Measurements from ENCODE around the gene PSMB10. TPM values are rescaled to one million over a fixed set of nuclear protein-coding genes. Genes with fewer than 3 reads are reported as not detected.

PSMB10 gene
- total RNA-seq, 1 donor from 2014 or later, result 218 TPM

GRCh38 chr16:67909056-67909742 is 27.5 kb downstream of the PSMB10 start:
- no peak for DNase-seq (ENCODE audit: low spot score)
- H3K36me3 Mint-ChIP-seq (ENCODE audit: low read depth), result peaks cover 26% of the 10 kb centered on the region
- intact Hi-C loops (cut with micrococcal nuclease), result no loop called here
- H3K9me3 Mint-ChIP-seq, result no peaks in the 10 kb centered on the region
- peak overlapping the region; percentile 89 for H3K27ac Mint-ChIP-seq
- H3K4me3 Mint-ChIP-seq, result no peak overlapping the region
- H3K4me1 Mint-ChIP-seq (ENCODE audit: low read depth), result peaks cover 24% of the 10 kb centered on the region
- H3K27me3 Mint-ChIP-seq (ENCODE audit: insufficient read depth), result no peaks in the 10 kb centered on the region

GRCh38 chr16:67907397-67908180 is 29.1 kb downstream of the PSMB10 start:
- Mint-ChIP-seq H3K4me1 (ENCODE audit: low read depth) (peaks cover 24% of the 10 kb centered on the region), H3K36me3 (ENCODE audit: low read depth) (peaks cover 32% of the 10 kb centered on the region), H3K4me3 (no peak overlapping the region), H3K27ac (peak overlapping the region; percentile 40), H3K9me3 (no peaks in the 10 kb centered on the region), H3K27me3 (ENCODE audit: insufficient read depth) (no peaks in the 10 kb centered on the region)
- intact Hi-C loops (cut with micrococcal nuclease), result no loop called here
- DNase-seq (ENCODE audit: low spot score), result no peak

GRCh38 chr16:67902831-67903230 is 33.8 kb downstream of the PSMB10 start:
- DNase-seq (ENCODE audit: low spot score), result no peak
- Mint-ChIP-seq H3K36me3 (ENCODE audit: low read depth) (peaks cover 11% of the 10 kb centered on the region), H3K9me3 (no peaks in the 10 kb centered on the region), H3K27me3 (ENCODE audit: insufficient read depth) (no peaks in the 10 kb centered on the region), H3K4me1 (ENCODE audit: low read depth) (no peaks in the 10 kb centered on the region), H3K4me3 (no peak overlapping the region), H3K27ac (no peak overlapping the region)
- intact Hi-C loops (cut with micrococcal nuclease), result no loop called here

- no peak overlapping the region for H3K27ac Mint-ChIP-seq
Observed at GRCh38 chr16:67901734-67902133, 34.9 kb downstream of the PSMB10 start.

GRCh38 chr16:67897231-67897630 is 39.4 kb downstream of the PSMB10 start:
- intact Hi-C loops (cut with micrococcal nuclease), result no loop called here

More at GRCh38 chr16:67901734-67902133, 34.9 kb downstream of the PSMB10 start:
- DNase-seq (ENCODE audit: low spot score), result no peak
- no peaks in the 10 kb centered on the region for H3K9me3 Mint-ChIP-seq
- peaks cover 9% of the 10 kb centered on the region for H3K36me3 Mint-ChIP-seq (ENCODE audit: low read depth)
- H3K4me1 Mint-ChIP-seq (ENCODE audit: low read depth), result no peaks in the 10 kb centered on the region
- intact Hi-C loops (cut with micrococcal nuclease), result no loop called here
- H3K4me3 Mint-ChIP-seq, result no peak overlapping the region
- no peaks in the 10 kb centered on the region for H3K27me3 Mint-ChIP-seq (ENCODE audit: insufficient read depth)

GRCh38 chr16:67893743-67894399 is 42.8 kb downstream of the PSMB10 start:
- H3K9me3 Mint-ChIP-seq, result no peaks in the 10 kb centered on the region
- no peaks in the 10 kb centered on the region for H3K36me3 Mint-ChIP-seq (ENCODE audit: low read depth)
- DNase-seq (ENCODE audit: low spot score), result no peak
- H3K27ac Mint-ChIP-seq, result peak overlapping the region; percentile 96
- H3K4me3 Mint-ChIP-seq, result peak overlapping the region; percentile 98
- peaks cover 20% of the 10 kb centered on the region for H3K4me1 Mint-ChIP-seq (ENCODE audit: low read depth)
- intact Hi-C loops (cut with micrococcal nuclease), result loop anchor here (1.0 to 5.0 kb wide), 13 partner anchors 21 to 373 kb away; partner anchors contain the start of genes ACD, DDX28, DUS2 and EDC4
- no peaks in the 10 kb centered on the region for H3K27me3 Mint-ChIP-seq (ENCODE audit: insufficient read depth)

More at GRCh38 chr16:67897231-67897630, 39.4 kb downstream of the PSMB10 start:
- Mint-ChIP-seq H3K4me1 (ENCODE audit: low read depth) (peaks cover 20% of the 10 kb centered on the region), H3K36me3 (ENCODE audit: low read depth) (no peaks in the 10 kb centered on the region), H3K4me3 (no peak overlapping the region), H3K27ac (no peak overlapping the region), H3K27me3 (ENCODE audit: insufficient read depth) (no peaks in the 10 kb centered on the region), H3K9me3 (no peaks in the 10 kb centered on the region)
- no peak for DNase-seq (ENCODE audit: low spot score)

GRCh38 chr16:67892899-67893742 is 43.5 kb downstream of the PSMB10 start, which contains the start of gene PSKH1:
TSS of gene PSKH1 (plus strand) at chr16:67893254. CDS start at chr16:67908750, 15,496 bp downstream.
- DNase-seq (ENCODE audit: low spot score), result peak; percentile 88
- Mint-ChIP-seq H3K27ac (peak within 1 kb of the TSS; percentile 96), H3K9me3 (no peaks in the 10 kb centered on the region), H3K4me1 (ENCODE audit: low read depth) (peaks cover 20% of the 10 kb centered on the region), H3K27me3 (ENCODE audit: insufficient read depth) (no peaks in the 10 kb centered on the region), H3K36me3 (ENCODE audit: low read depth) (no peaks in the 10 kb centered on the region), H3K4me3 (peak within 1 kb of the TSS; percentile 98)
- intact Hi-C loops (cut with micrococcal nuclease), result loop anchor here (1.0 to 5.0 kb wide), 13 partner anchors 20 to 372 kb away; partner anchors contain the start of genes ACD, DDX28, DUS2 and EDC4

- Mint-ChIP-seq H3K27me3 (ENCODE audit: insufficient read depth) (no peaks in the 10 kb centered on the region), H3K27ac (peak overlapping the region; percentile 85), H3K4me3 (peak overlapping the region; percentile 83), H3K4me1 (ENCODE audit: low read depth) (peaks cover 20% of the 10 kb centered on the region), H3K9me3 (no peaks in the 10 kb centered on the region), H3K36me3 (ENCODE audit: low read depth) (no peaks in the 10 kb centered on the region)
- intact Hi-C loops (cut with micrococcal nuclease), result loop anchor here (2.0 to 5.0 kb wide), 2 partner anchors 26 to 170 kb away; no protein-coding TSS in a partner anchor
- DNase-seq (ENCODE audit: low spot score), result no peak
Observed at GRCh38 chr16:67892375-67892774, 44.3 kb downstream of the PSMB10 start.

GRCh38 chr16:67888331-67888730 is 48.3 kb downstream of the PSMB10 start:
- H3K27ac Mint-ChIP-seq, result peak overlapping the region; percentile 12
- H3K4me1 Mint-ChIP-seq (ENCODE audit: low read depth), result peaks cover 8% of the 10 kb centered on the region
- H3K27me3 Mint-ChIP-seq (ENCODE audit: insufficient read depth), result no peaks in the 10 kb centered on the region
- peaks cover 13% of the 10 kb centered on the region for H3K36me3 Mint-ChIP-seq (ENCODE audit: low read depth)
- no peak for DNase-seq (ENCODE audit: low spot score)
- intact Hi-C loops (cut with micrococcal nuclease), result no loop called here
- no peaks in the 10 kb centered on the region for H3K9me3 Mint-ChIP-seq
- H3K4me3 Mint-ChIP-seq, result no peak overlapping the region

- Mint-ChIP-seq H3K4me1 (ENCODE audit: low read depth) (no peaks in the 10 kb centered on the region), H3K27me3 (ENCODE audit: insufficient read depth) (no peaks in the 10 kb centered on the region), H3K36me3 (ENCODE audit: low read depth) (peaks cover 18% of the 10 kb centered on the region), H3K27ac (no peak overlapping the region), H3K9me3 (no peaks in the 10 kb centered on the region), H3K4me3 (no peak overlapping the region)
- intact Hi-C loops (cut with micrococcal nuclease), result no loop called here
- no peak for DNase-seq (ENCODE audit: low spot score)
Observed at GRCh38 chr16:67886387-67886786, 50.3 kb downstream of the PSMB10 start.

GRCh38 chr16:67885976-67886375 is 50.7 kb downstream of the PSMB10 start:
- Mint-ChIP-seq H3K4me1 (ENCODE audit: low read depth) (no peaks in the 10 kb centered on the region), H3K9me3 (no peaks in the 10 kb centered on the region), H3K27me3 (ENCODE audit: insufficient read depth) (no peaks in the 10 kb centered on the region), H3K27ac (no peak overlapping the region), H3K36me3 (ENCODE audit: low read depth) (peaks cover 22% of the 10 kb centered on the region), H3K4me3 (no peak overlapping the region)
- no peak for DNase-seq (ENCODE audit: low spot score)
- intact Hi-C loops (cut with micrococcal nuclease), result no loop called here

- DNase-seq (ENCODE audit: low spot score), result no peak
- Mint-ChIP-seq H3K36me3 (ENCODE audit: low read depth) (peaks cover 23% of the 10 kb centered on the region), H3K27me3 (ENCODE audit: insufficient read depth) (no peaks in the 10 kb centered on the region), H3K4me1 (ENCODE audit: low read depth) (no peaks in the 10 kb centered on the region), H3K9me3 (no peaks in the 10 kb centered on the region), H3K27ac (no peak overlapping the region), H3K4me3 (no peak overlapping the region)
- intact Hi-C loops (cut with micrococcal nuclease), result no loop called here
Observed at GRCh38 chr16:67885545-67885944, 51.1 kb downstream of the PSMB10 start.

Data from activated T-helper 1 cell treated with anti-CD3 and anti-CD28 coated beads, Interleukin-12 subunit alpha, Interleukin-12 subunit beta, Interleukin-2, Interleukin-4 antibody, amounts not matched to agents 30 ng/mL and 10 ng/mL and 1 ng/mL, durations not matched to agents 14 hours and 24 hours and 36 hours (primary cell).